SU-DHL-6 (cell line): ENCODE measurements around the gene RBBP9.

Experiments used
- CTCF ChIP-seq: fragments of 200-600 bp; sonication (generic); IDR thresholded peaks from one replicate; pipeline ENCODE4 v1.5.1; 2017; ENCODE audit warnings: antibody characterized with exemption, mild to moderate bottlenecking, low read length, moderate library complexity; ENCODE audit not compliant: insufficient read depth, poor library complexity, severe bottlenecking
- EZH2phosphoT487 ChIP-seq: fragments of 200-600 bp; sonication (generic), shearing (Covaris generic); conservative IDR thresholded peaks from 2 replicates; pipeline ENCODE4 v1.6.1; 2018; ENCODE audit warnings: mild to moderate bottlenecking, antibody characterized with exemption, low read length, moderate library complexity, mixed read lengths

DNA sequence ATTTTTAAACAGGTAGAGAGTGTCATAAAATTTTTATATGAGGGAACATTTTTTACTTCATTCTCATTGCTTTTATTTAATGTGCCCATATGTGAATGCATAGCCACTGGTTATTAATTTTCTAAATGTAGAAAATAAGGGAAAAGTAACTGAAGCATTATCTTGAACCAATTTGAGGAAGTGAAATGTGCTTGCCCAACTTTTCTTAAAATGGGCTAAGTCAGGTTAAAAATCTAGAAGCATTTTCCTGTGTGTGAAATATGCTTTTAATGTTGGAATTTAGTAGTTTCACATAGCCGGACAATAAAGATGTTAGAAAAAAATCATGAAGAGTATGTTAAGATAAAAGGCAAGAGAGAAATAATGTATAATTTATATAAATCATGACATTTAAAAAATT lies 14.5 kb upstream of the RBBP9 start:
- TF ChIP-seq CTCF (no peak), EZH2phosphoT487 (no peak)
